Measurements from ENCODE around the gene SLC12A7. TPM values are rescaled to one million over a fixed set of nuclear protein-coding genes. Genes with fewer than 3 reads are reported as not detected.
A peak's percentile ranks its signal among the peaks of the same experiment; 100 is the strongest.

Gene SLC12A7
- total and polyA plus RNA-seq, 9 of the 15 experiments (the other 6 are each of a cell fraction or from before 2014, with no cell fraction given) = 0.01 to 3.1 (median 0.56) TPM

- TF ChIP-seq ATF6 (CRISPR knock-in tag; IDR thresholded peaks at IDR 0.05) (0 out of 2 replicates have a peak, but pooled peaks have one; percentile 76), SETDB1 (IDR thresholded peaks at IDR 0.05; ENCODE audit: low read length) (no peak), KLF16 (IDR thresholded peaks at IDR 0.05) (peak; percentile 92), ZNF263 (CRISPR knock-in tag; IDR thresholded peaks at IDR 0.05; ENCODE audit: borderline replicate concordance) (peak; percentile 59; the same call in 1 of the 2 replicates), SOX6 (IDR thresholded peaks at IDR 0.05) (peak; percentile 96), TAL1 (IDR thresholded peaks at IDR 0.05) (peak; percentile 99), HDAC2 (IDR thresholded peaks at IDR 0.05) (peak; percentile 60; the same call in 1 of the 2 replicates), ZBTB17 (CRISPR knock-in tag; IDR thresholded peaks at IDR 0.05) (peak; percentile 83), CTBP1 (IDR thresholded peaks at IDR 0.05; ENCODE audit: borderline replicate concordance) (peak; percentile 83; the same call in 1 of the 2 replicates), SP1 (CRISPR knock-in tag; IDR thresholded peaks at IDR 0.05) (peak; percentile 67), ZNF436 (CRISPR knock-in tag; IDR thresholded peaks at IDR 0.05) (no peak), HMG20B (CRISPR knock-in tag; IDR thresholded peaks at IDR 0.05) (no peak), TRIM24 (IDR thresholded peaks at IDR 0.05) (peak; percentile 94 to 97), RBM25 (IDR thresholded peaks at IDR 0.05; ENCODE audit: low read depth, low read length, severe bottlenecking) (no peak), PATZ1 (CRISPR knock-in tag; IDR thresholded peaks at IDR 0.05; ENCODE audit: borderline replicate concordance) (no peak), NRF1 (conservative IDR thresholded peaks at IDR 0.05 in 1 of 2, IDR thresholded peaks at IDR 0.05 in 1 of 2) (peak; percentile 50 to 61), ATF4 (CRISPR knock-in tag; IDR thresholded peaks at IDR 0.05) (no peak; the same call in 1 of the 2 replicates), NFIC (IDR thresholded peaks at IDR 0.05) (peak; percentile 95), ZBED1 (IDR thresholded peaks at IDR 0.05) (peak; percentile 83), STAG1 (CRISPR knock-in tag; IDR thresholded peaks at IDR 0.05; ENCODE audit: borderline replicate concordance) (no peak), GTF3C2 (IDR thresholded peaks at IDR 0.05; ENCODE audit: borderline replicate concordance, extremely low read depth, insufficient read length) (no peak)
Observed at GRCh38 chr5:1067141-1068121, 44.4 kb downstream of the SLC12A7 start (continued).

Measured in K562 (cell line).